Peyer's patch (tissue), 4 donors: ENCODE results near the gene MEF2A.

ENCODE experiments used
- CTCF ChIP-seq, 6 experiments: fragments of 450-650 bp in 4 of 6; fragments of 200-600 bp in 2 of 6; sonication (generic) in 1 of 6; IDR thresholded peaks; one replicate each; pipeline ENCODE4 v1.5.1; 2017 to 2019; ENCODE audit warnings: antibody characterized with exemption in 6 of 6, mild to moderate bottlenecking in 3 of 6, moderate library complexity in 1 of 6
- POLR2A ChIP-seq, 2 donors: fragments of 450-650 bp; IDR thresholded peaks; one replicate each; pipeline ENCODE4 v1.5.1; 2017; ENCODE audit warnings: antibody characterized with exemption in 2 of 2, mild to moderate bottlenecking in 2 of 2, moderate library complexity in 2 of 2

GRCh38 chr15:99696096-99696495, 130.3 kb downstream of the MEF2A start:
- TF ChIP-seq CTCF (IDR thresholded peaks at IDR 0.05) (no peak), POLR2A (IDR thresholded peaks at IDR 0.05) (no peak)
